ENCODE measurements around the gene METAP2. TPM values are rescaled to one million over a fixed set of nuclear protein-coding genes. Genes with fewer than 3 reads are reported as not detected.

The METAP2 gene
- total and polyA plus RNA-seq, 2 experiments from 2014 or later, result 111 to 159 TPM

- TF ChIP-seq REST (IDR thresholded peaks at IDR 0.05; ENCODE audit: unreplicated experiment), result no peak
- no peak for TF ChIP-seq CREB1 (CRISPR knock-in tag; IDR thresholded peaks at IDR 0.05; ENCODE audit: low read depth)
Observed at GRCh38 chr12:95533985-95534384, 60.0 kb downstream of the METAP2 start (continued).

GRCh38 chr12:95538006-95538405 lies 64.1 kb downstream of the METAP2 start:
- Histone ChIP-seq H3K9me2 (ENCODE audit: insufficient read depth) (no peaks in the 10 kb centered on the region), H2AFZ (no peak overlapping the region), H4K20me1 (replicated peaks; ENCODE audit: insufficient read depth) (peaks cover 58% of the 10 kb centered on the region), H3K4me1 (ENCODE audit: insufficient read depth) (peaks cover 77% of the 10 kb centered on the region), H3K4me3 (no peak overlapping the region), H3F3A (replicated peaks; ENCODE audit: low read depth) (no peaks in the 10 kb centered on the region), H3K4me2 (peak overlapping the region; percentile 39), H3K79me2 (replicated peaks; ENCODE audit: insufficient read depth) (peaks cover 100% of the 10 kb centered on the region), H3K36me3 (ENCODE audit: insufficient read depth) (peaks cover 12% of the 10 kb centered on the region), H3K27ac (ENCODE audit: low read depth) (peak overlapping the region; percentile 70), H3K27me3 (ENCODE audit: insufficient read depth) (no peaks in the 10 kb centered on the region)
- H3K4me1 Mint-ChIP-seq, result peaks cover 69% of the 10 kb centered on the region
- peaks cover 60% of the 10 kb centered on the region for H3K36me3 Mint-ChIP-seq (ENCODE audit: low read depth)
- no peak for ATAC-seq
- no peaks in the 10 kb centered on the region; the same call in 2 of the 3 replicates for H3K9me3 Mint-ChIP-seq
- no peak for TF ChIP-seq CTCF (conservative IDR thresholded peaks at IDR 0.05; ENCODE audit: low read depth in 2 of 2)
- peaks cover 13% of the 10 kb centered on the region for H3K27me3 Mint-ChIP-seq (ENCODE audit: insufficient read depth, low read depth, poor library complexity)
- DNase-seq (ENCODE audit: low spot score), result no peak
- peak overlapping the region; percentile 32; the same call in 2 of the 3 replicates for H3K4me3 Mint-ChIP-seq
- H3K27ac Mint-ChIP-seq, result 0 out of 2 replicates have a peak overlapping the region, but pooled peaks have one; percentile 88

GRCh38 chr12:95538656-95539055 lies 64.7 kb downstream of the METAP2 start:
- H3K9me3 Mint-ChIP-seq, result no peaks in the 10 kb centered on the region; the same call in 2 of the 3 replicates
- peak overlapping the region; percentile 61 for H3K4me2 ChIP-seq
- H3K36me3 ChIP-seq (ENCODE audit: insufficient read depth), result peaks cover 6% of the 10 kb centered on the region; the same call in 1 of the 2 replicates
- peaks cover 13% of the 10 kb centered on the region for H3K27me3 Mint-ChIP-seq (ENCODE audit: insufficient read depth, low read depth, poor library complexity)
- peak overlapping the region; percentile 41 for H3K4me3 Mint-ChIP-seq
- DNase-seq (ENCODE audit: low spot score) (peak; percentile 74), ATAC-seq (peak; percentile 68)
- H3K36me3 Mint-ChIP-seq (ENCODE audit: low read depth), result peaks cover 59% of the 10 kb centered on the region
- H3F3A ChIP-seq (replicated peaks; ENCODE audit: low read depth), result no peaks in the 10 kb centered on the region
- H3K4me3 ChIP-seq, result peak overlapping the region; percentile 14
- H3K4me1 ChIP-seq (ENCODE audit: insufficient read depth), result peaks cover 70% of the 10 kb centered on the region
- peaks cover 51% of the 10 kb centered on the region for H4K20me1 ChIP-seq (replicated peaks; ENCODE audit: insufficient read depth)
- H3K27ac ChIP-seq (ENCODE audit: low read depth), result peak overlapping the region; percentile 70
- peaks cover 62% of the 10 kb centered on the region for H3K4me1 Mint-ChIP-seq
- H3K79me2 ChIP-seq (replicated peaks; ENCODE audit: insufficient read depth), result peaks cover 100% of the 10 kb centered on the region
- H3K9me2 ChIP-seq (ENCODE audit: insufficient read depth), result no peaks in the 10 kb centered on the region
- H3K27ac Mint-ChIP-seq, result no peak overlapping the region
- no peaks in the 10 kb centered on the region for H3K27me3 ChIP-seq (ENCODE audit: insufficient read depth)
- H2AFZ ChIP-seq, result no peak overlapping the region
- no peak for TF ChIP-seq ETS1 (IDR thresholded peaks at IDR 0.05)
- no peak for TF ChIP-seq EZH2phosphoT487 (IDR thresholded peaks at IDR 0.05; ENCODE audit: unreplicated experiment)
- TF ChIP-seq, protein P1, sequence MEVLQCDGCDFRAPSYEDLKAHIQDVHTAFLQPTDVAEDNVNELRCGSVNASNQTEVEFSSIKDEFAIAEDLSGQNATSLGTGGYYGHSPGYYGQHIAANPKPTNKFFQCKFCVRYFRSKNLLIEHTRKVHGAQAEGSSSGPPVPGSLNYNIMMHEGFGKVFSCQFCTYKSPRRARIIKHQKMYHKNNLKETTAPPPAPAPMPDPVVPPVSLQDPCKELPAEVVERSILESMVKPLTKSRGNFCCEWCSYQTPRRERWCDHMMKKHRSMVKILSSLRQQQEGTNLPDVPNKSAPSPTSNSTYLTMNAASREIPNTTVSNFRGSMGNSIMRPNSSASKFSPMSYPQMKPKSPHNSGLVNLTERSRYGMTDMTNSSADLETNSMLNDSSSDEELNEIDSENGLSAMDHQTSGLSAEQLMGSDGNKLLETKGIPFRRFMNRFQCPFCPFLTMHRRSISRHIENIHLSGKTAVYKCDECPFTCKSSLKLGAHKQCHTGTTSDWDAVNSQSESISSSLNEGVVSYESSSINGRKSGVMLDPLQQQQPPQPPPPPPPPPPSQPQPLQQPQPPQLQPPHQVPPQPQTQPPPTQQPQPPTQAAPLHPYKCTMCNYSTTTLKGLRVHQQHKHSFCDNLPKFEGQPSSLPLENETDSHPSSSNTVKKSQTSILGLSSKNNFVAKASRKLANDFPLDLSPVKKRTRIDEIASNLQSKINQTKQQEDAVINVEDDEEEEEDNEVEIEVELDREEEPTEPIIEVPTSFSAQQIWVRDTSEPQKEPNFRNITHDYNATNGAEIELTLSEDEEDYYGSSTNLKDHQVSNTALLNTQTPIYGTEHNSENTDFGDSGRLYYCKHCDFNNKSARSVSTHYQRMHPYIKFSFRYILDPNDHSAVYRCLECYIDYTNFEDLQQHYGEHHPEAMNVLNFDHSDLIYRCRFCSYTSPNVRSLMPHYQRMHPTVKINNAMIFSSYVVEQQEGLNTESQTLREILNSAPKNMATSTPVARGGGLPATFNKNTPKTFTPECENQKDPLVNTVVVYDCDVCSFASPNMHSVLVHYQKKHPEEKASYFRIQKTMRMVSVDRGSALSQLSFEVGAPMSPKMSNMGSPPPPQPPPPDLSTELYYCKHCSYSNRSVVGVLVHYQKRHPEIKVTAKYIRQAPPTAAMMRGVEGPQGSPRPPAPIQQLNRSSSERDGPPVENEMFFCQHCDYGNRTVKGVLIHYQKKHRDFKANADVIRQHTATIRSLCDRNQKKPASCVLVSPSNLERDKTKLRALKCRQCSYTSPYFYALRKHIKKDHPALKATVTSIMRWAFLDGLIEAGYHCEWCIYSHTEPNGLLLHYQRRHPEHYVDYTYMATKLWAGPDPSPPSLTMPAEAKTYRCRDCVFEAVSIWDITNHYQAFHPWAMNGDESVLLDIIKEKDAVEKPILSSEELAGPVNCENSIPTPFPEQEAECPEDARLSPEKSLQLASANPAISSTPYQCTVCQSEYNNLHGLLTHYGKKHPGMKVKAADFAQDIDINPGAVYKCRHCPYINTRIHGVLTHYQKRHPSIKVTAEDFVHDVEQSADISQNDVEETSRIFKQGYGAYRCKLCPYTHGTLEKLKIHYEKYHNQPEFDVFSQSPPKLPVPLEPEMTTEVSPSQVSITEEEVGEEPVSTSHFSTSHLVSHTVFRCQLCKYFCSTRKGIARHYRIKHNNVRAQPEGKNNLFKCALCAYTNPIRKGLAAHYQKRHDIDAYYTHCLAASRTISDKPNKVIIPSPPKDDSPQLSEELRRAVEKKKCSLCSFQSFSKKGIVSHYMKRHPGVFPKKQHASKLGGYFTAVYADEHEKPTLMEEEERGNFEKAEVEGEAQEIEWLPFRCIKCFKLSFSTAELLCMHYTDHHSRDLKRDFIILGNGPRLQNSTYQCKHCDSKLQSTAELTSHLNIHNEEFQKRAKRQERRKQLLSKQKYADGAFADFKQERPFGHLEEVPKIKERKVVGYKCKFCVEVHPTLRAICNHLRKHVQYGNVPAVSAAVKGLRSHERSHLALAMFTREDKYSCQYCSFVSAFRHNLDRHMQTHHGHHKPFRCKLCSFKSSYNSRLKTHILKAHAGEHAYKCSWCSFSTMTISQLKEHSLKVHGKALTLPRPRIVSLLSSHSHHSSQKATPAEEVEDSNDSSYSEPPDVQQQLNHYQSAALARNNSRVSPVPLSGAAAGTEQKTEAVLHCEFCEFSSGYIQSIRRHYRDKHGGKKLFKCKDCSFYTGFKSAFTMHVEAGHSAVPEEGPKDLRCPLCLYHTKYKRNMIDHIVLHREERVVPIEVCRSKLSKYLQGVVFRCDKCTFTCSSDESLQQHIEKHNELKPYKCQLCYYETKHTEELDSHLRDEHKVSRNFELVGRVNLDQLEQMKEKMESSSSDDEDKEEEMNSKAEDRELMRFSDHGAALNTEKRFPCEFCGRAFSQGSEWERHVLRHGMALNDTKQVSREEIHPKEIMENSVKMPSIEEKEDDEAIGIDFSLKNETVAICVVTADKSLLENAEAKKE (CRISPR knock-in tag; IDR thresholded peaks at IDR 0.05), result no peak
- no peak for TF ChIP-seq STAT1 (IDR thresholded peaks at IDR 0.05; ENCODE audit: unreplicated experiment)

Data from GM23338 (cell line).